Parathyroid adenoma (tissue), 2 donors: ENCODE results near the gene SLC25A11.

Experiments
- H2AFZ ChIP-seq: fragments of 300-600 bp; sonication (generic); one replicate; pipeline ENCODE4 v1.7.0; 2017; ENCODE audit warnings: antibody characterized with exemption, mild to moderate bottlenecking
- H3K27ac ChIP-seq: fragments of 300-600 bp; sonication (generic); one replicate; pipeline ENCODE4 v1.7.0; 2017
- H3K27me3 ChIP-seq: fragments of 300-600 bp; sonication (generic); one replicate; pipeline ENCODE4 v1.7.0; 2017; ENCODE audit warnings: low read length; ENCODE audit not compliant: control insufficient read depth, insufficient read depth
- H3K36me3 ChIP-seq: fragments of 300-600 bp; sonication (generic); one replicate; pipeline ENCODE4 v1.7.0; 2017; ENCODE audit warnings: low read length; ENCODE audit not compliant: control insufficient read depth, insufficient read depth
- H3K4me1 ChIP-seq: fragments of 300-600 bp; sonication (generic); one replicate; pipeline ENCODE4 v1.7.0; 2017; ENCODE audit warnings: control low read depth
- H3K4me2 ChIP-seq: fragments of 300-600 bp; sonication (generic); one replicate; pipeline ENCODE4 v1.7.0; 2017; ENCODE audit warnings: low read length
- H3K4me3 ChIP-seq: fragments of 300-600 bp; sonication (generic); one replicate; pipeline ENCODE4 v1.7.0; 2017; ENCODE audit warnings: low read depth, low read length
- H3K79me2 ChIP-seq: fragments of 300-600 bp; sonication (generic); one replicate; pipeline ENCODE4 v1.7.0; 2017; ENCODE audit warnings: control low read depth
- H3K9ac ChIP-seq: fragments of 300-600 bp; sonication (generic); one replicate; pipeline ENCODE4 v1.7.0; 2017; ENCODE audit warnings: mild to moderate bottlenecking
- H3K9me3 ChIP-seq: fragments of 300-600 bp; sonication (generic); one replicate; pipeline ENCODE4 v1.7.0; 2017; ENCODE audit warnings: low read length; ENCODE audit not compliant: control insufficient read depth
- TF ChIP-seq, protein P1 (sequence below): fragments of 300-600 bp; sonication (generic); IDR thresholded peaks from one replicate; pipeline ENCODE4 v1.7.0; 2017; ENCODE audit warnings: antibody characterized with exemption, mild to moderate bottlenecking
- donor health status: primary hyperparathyroidism.

Gene SLC25A11

DNA sequence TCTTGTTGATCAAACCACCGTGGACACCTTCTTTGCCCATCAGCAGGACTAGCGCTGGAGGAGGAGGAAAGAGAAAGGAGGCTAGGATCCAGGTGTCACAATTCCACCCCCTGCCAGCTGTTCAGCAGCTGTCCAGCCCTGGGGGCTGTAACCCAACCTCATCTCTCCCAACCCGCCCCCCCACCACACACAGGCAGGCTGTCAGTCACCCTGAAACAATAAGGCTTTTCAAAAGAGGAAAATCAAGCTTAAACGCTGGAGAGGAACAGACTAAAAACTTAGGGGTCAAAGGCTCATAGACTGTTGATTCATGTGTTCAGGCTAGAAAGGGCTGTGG is 6.1 kb upstream of the SLC25A11 start:
- Histone ChIP-seq H3K27me3 (no peaks in the 10 kb centered on the region), H3K36me3 (no peaks in the 10 kb centered on the region)
- TF ChIP-seq, protein P1, sequence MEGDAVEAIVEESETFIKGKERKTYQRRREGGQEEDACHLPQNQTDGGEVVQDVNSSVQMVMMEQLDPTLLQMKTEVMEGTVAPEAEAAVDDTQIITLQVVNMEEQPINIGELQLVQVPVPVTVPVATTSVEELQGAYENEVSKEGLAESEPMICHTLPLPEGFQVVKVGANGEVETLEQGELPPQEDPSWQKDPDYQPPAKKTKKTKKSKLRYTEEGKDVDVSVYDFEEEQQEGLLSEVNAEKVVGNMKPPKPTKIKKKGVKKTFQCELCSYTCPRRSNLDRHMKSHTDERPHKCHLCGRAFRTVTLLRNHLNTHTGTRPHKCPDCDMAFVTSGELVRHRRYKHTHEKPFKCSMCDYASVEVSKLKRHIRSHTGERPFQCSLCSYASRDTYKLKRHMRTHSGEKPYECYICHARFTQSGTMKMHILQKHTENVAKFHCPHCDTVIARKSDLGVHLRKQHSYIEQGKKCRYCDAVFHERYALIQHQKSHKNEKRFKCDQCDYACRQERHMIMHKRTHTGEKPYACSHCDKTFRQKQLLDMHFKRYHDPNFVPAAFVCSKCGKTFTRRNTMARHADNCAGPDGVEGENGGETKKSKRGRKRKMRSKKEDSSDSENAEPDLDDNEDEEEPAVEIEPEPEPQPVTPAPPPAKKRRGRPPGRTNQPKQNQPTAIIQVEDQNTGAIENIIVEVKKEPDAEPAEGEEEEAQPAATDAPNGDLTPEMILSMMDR: no peak

DNA sequence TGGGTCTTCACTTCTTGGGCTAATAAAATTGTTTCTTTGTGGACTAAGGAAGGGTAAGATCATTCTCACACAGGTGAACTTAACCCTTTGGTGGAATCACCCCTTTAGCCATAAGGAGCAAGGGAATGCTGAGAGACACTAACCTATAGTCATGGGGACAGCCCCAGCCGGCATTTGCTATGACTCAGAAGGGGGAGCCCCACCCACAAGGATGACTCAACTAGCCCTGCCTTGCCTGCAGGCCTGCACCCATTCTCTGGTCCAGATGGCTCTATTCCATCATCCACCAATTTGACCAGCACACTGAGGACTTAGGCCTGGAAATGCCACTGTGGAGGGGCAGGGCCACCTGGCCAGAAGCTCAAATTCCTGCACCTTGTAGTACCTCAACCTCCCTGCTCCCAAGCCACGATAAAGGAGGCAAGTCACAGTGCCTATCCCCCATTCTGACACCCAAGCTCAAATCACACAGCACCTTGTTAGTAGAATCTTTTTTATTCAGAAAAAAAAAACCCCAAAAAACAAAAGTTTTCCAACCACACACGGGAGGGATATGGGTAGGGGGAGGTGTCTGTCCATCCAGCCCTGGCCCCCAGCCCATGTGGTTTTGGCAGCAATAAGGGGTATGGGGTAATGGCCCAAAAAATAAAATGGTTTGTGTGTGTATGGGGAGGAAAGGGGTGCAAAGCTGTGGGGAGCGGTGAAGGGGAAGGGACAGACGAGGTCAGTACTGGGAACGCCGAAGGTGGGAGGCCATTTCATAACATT is 5.5 kb upstream of the SLC25A11 start:
- Histone ChIP-seq H3K27ac (peak overlapping the region; percentile 16), H3K4me2 (no peak overlapping the region), H3K9me3 (no peaks in the 10 kb centered on the region), H3K36me3 (no peaks in the 10 kb centered on the region), H3K4me1 (peaks cover 18% of the 10 kb centered on the region), H3K4me3 (no peak overlapping the region), H3K27me3 (no peaks in the 10 kb centered on the region), H2AFZ (no peak overlapping the region), H3K79me2 (peaks cover 16% of the 10 kb centered on the region), H3K9ac (no peak overlapping the region)
- TF ChIP-seq, protein P1: no peak

More for the DNA sequence above, 6.1 kb upstream of the SLC25A11 start:
- H3K4me1 ChIP-seq: peaks cover 21% of the 10 kb centered on the region
- H3K27ac ChIP-seq: peak overlapping the region; percentile 92
- H2AFZ ChIP-seq: no peak overlapping the region
- H3K9ac ChIP-seq: no peak overlapping the region
- no peak overlapping the region for H3K4me3 ChIP-seq
- no peaks in the 10 kb centered on the region for H3K9me3 ChIP-seq
- no peak overlapping the region for H3K4me2 ChIP-seq
- peaks cover 13% of the 10 kb centered on the region for H3K79me2 ChIP-seq

DNA sequence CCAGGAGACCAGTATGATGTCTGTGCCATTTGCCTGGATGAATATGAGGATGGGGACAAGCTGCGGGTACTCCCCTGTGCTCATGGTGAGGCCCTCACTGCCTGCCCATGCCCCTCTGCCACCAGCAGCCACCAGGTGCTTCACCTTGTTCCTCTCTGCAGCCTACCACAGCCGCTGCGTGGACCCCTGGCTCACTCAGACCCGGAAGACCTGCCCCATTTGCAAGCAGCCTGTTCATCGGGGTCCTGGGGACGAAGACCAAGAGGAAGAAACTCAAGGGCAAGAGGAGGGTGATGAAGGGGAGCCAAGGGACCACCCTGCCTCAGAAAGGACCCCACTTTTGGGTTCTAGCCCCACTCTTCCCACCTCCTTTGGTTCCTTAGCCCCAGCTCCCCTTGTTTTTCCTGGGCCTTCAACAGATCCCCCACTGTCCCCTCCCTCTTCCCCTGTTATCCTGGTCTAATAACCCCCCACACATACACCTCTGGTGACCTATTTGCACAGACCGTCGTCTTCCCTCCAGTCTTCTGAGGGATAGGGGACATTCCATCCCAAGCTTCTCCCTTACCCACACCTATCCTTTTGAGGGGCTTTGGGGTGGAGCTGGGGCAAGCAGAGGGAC is 4.8 kb upstream of the SLC25A11 start:
- Histone ChIP-seq H3K4me3 (no peak overlapping the region), H3K27ac (peak overlapping the region; percentile 16), H3K9ac (no peak overlapping the region), H3K27me3 (no peaks in the 10 kb centered on the region), H3K79me2 (peaks cover 16% of the 10 kb centered on the region), H2AFZ (no peak overlapping the region), H3K4me2 (no peak overlapping the region), H3K4me1 (peaks cover 15% of the 10 kb centered on the region), H3K9me3 (no peaks in the 10 kb centered on the region), H3K36me3 (no peaks in the 10 kb centered on the region)
- TF ChIP-seq, protein P1: no peak

DNA sequence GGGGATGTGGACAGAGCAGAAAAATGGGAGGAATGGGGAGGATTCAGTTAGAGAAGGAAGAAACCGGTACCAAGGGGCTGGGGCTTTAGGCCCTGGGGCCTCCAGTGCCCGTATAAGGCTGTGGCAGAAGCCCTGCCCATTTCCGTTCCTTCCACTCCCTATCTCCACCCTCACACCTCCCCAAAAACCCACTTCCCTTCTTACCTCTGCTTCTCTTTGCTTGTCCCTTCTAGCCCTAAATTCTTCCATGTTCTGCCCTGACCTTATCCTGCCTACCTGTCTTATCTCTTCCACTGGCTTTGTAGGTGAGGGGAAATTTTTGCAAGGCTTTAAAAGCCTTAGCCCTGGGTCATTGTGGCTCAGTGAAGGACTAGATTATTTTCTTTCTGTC is 4.3 kb upstream of the SLC25A11 start:
- H3K27ac ChIP-seq: peak overlapping the region; percentile 16
- no peak overlapping the region for H3K9ac ChIP-seq

More for the DNA sequence above, 4.3 kb upstream of the SLC25A11 start:
- Histone ChIP-seq H3K4me3 (no peak overlapping the region), H3K4me2 (no peak overlapping the region), H3K9me3 (no peaks in the 10 kb centered on the region), H3K4me1 (peaks cover 15% of the 10 kb centered on the region), H2AFZ (no peak overlapping the region), H3K36me3 (no peaks in the 10 kb centered on the region), H3K79me2 (peaks cover 16% of the 10 kb centered on the region), H3K27me3 (no peaks in the 10 kb centered on the region)
- TF ChIP-seq, protein P1: no peak
